ENCODE measurements around the gene MYH7. TPM values are rescaled to one million over a fixed set of nuclear protein-coding genes. Genes with fewer than 3 reads are reported as not detected.
"Not testable (repeated sequence)": the region's sequence is repeated elsewhere in the genome, so short reads cannot be mapped to it uniquely, and the experiment has no call there.

MYH7 gene
- total RNA-seq, 2 experiments from 2014 or later = not detected

DNA sequence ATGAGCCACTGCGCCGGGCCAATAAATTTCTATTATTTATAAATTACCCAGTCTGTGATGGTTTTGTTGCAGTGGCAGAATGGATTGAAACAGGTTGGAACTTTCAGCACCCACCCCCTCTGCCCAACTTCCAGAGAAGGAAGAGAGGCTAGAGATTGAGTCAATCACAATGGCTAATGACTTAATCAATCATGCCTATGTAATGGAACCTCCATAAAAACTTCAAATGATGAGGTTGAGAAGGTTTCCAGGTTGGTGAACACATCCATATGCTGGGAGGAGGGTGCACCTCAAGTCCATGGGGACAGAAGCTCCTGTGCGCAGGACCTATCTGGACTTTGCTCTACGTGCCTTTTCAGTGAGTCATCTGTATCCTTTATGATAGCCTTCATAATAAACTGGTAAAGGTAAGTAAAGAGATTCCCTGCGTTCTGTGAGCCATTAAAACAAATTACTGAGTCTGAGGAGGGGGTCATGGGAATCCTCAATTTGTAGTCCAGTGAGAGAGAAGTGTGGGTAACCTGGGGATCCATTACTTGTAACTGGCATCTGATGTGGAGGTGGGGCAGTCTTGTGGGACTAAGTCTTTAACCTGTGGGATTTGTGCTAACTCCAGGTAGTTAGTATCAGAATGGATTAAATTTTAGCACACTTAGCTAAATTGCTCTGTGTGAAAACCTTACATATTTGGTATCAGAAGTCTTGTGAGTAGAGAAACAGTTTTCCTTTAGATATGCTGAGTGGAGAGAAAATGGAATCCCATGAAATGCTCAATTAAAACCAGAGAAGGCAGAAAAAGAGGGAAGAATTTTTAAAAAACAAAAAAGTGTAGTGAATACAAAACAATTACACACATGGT, 22.4 kb upstream of the MYH7 start:
- H3K9me3 Mint-ChIP-seq = no peaks in the 10 kb centered on the region
- H3K36me3 Mint-ChIP-seq (ENCODE audit: low read depth) = no peaks in the 10 kb centered on the region
- CTCF ChIA-PET = interaction anchor here (1.1 to 1.7 kb wide), 2 partner anchors 11 to 102 kb away, joined by 3 to 7 read pairs; no protein-coding TSS in a partner anchor
- H3K4me3 Mint-ChIP-seq = no peak overlapping the region
- ATAC-seq = no peak
- no peak overlapping the region for H3K27ac Mint-ChIP-seq
- H3K4me1 Mint-ChIP-seq (ENCODE audit: low read depth) = no peaks in the 10 kb centered on the region
- H3K27me3 Mint-ChIP-seq = peaks cover 23% of the 10 kb centered on the region
- no peak for DNase-seq
- POLR2A ChIA-PET = no interaction called here
- intact Hi-C loops (cut with micrococcal nuclease) = no loop called here
- TF ChIP-seq, protein P1, sequence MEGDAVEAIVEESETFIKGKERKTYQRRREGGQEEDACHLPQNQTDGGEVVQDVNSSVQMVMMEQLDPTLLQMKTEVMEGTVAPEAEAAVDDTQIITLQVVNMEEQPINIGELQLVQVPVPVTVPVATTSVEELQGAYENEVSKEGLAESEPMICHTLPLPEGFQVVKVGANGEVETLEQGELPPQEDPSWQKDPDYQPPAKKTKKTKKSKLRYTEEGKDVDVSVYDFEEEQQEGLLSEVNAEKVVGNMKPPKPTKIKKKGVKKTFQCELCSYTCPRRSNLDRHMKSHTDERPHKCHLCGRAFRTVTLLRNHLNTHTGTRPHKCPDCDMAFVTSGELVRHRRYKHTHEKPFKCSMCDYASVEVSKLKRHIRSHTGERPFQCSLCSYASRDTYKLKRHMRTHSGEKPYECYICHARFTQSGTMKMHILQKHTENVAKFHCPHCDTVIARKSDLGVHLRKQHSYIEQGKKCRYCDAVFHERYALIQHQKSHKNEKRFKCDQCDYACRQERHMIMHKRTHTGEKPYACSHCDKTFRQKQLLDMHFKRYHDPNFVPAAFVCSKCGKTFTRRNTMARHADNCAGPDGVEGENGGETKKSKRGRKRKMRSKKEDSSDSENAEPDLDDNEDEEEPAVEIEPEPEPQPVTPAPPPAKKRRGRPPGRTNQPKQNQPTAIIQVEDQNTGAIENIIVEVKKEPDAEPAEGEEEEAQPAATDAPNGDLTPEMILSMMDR (IDR thresholded peaks at IDR 0.05) = no peak

DNA sequence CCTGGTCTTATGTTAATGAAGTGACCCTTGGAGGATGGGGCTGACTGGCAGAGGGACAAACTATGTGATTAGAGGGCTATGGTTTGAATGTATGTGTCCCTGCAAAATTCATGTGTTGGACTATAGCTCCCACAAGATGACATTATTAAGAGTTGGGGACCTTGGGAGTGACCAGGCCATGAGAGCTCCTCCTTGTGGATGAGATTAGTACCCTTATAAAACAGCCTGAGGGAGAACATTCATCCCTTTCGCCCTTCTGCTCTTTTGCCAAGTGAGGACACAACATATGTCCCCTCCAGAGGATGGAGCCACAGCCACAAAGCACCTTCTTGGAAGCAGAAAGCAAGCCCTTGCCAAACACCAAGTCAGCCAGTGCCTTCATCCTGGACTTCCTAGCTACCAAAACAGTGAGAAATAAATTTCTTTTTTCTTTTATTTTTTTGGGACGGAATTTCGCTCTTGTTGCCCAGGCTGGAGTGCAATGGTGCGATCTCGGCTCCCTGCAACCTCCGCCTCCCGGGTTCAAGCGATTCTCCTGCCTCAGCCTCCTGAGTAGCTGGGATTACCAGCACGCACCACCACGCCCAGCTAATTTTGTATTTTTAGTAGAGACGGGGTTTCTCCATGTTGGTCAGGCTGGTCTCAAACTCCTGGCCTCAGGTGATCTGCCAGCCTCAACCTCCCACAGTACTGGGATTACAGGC, 21.6 kb upstream of the MYH7 start:
- CTCF ChIA-PET = interaction anchor here (0.7 to 1.7 kb wide), 6 partner anchors 9 to 170 kb away, joined by 3 to 7 read pairs (median 4); partner anchors contain the start of gene PABPN1
- H3K4me3 Mint-ChIP-seq, POLR2A ChIA-PET: not testable (repeated sequence)

DNA sequence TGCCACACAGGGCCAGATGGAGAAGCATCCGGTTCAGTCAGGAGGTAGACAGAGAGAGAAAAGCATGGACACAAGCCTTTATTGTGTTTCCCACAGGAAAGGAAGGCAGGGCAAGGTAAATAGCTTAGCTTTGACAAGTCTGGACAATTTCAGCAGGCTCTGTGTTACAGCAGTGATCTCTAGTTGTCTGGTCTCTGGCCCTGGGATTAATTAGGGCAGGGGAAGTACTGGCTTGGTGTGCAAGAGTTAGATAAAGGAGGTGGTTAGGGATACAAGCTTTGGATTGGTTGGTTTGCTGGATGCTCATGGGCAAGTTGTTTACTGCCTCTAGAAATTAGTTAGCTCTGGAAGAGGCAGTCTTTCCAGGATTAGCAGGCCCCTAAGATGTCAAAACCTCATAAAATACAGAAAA, 19.0 kb upstream of the MYH7 start:
- intact Hi-C loops (cut with micrococcal nuclease) = no loop called here
- Mint-ChIP-seq H3K9me3 (no peaks in the 10 kb centered on the region), H3K4me3 (no peak overlapping the region), H3K4me1 (ENCODE audit: low read depth) (no peaks in the 10 kb centered on the region), H3K36me3 (ENCODE audit: low read depth) (no peaks in the 10 kb centered on the region), H3K27me3 (peaks cover 27% of the 10 kb centered on the region), H3K27ac (no peak overlapping the region)
- DNase-seq (no peak), ATAC-seq (no peak)
- CTCF ChIA-PET = interaction anchor here (2.0 kb wide), 1 partner anchor 74 kb away, joined by 5 read pairs; no protein-coding TSS in a partner anchor
- POLR2A ChIA-PET = no interaction called here
- TF ChIP-seq, protein P1 (IDR thresholded peaks at IDR 0.05) = no peak

More for the DNA sequence above, 21.6 kb upstream of the MYH7 start:
- ATAC-seq; H3K36me3 Mint-ChIP-seq (ENCODE audit: low read depth); H3K9me3 Mint-ChIP-seq; H3K27ac Mint-ChIP-seq; H3K4me1 Mint-ChIP-seq (ENCODE audit: low read depth); DNase-seq; intact Hi-C loops (cut with micrococcal nuclease): not testable (repeated sequence)
- peaks cover 23% of the 10 kb centered on the region for H3K27me3 Mint-ChIP-seq

DNA sequence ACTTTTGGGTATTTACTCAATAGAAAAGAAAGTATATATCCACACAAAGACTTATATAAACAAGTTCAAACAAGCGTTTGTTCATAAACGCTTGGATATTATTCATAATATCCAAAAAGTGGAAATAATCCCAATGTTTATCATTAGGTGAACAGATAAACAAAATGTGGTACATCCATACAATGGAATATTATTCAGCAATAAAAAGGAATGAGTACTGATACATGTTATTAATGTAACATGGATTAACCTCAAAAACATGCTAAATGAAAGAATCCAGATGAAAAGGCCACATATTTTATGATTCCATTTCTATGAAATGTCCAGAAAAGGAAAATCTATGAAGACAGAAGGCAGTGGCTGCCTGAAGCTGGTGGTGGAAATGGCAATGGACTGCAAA, 16.8 kb upstream of the MYH7 start:
- ChIA-PET CTCF (interaction anchor here (1.4 to 2.0 kb wide), 3 partner anchors 28 to 73 kb away, joined by 3 to 5 read pairs (median 3); no protein-coding TSS in a partner anchor), POLR2A (no interaction called here)

DNA sequence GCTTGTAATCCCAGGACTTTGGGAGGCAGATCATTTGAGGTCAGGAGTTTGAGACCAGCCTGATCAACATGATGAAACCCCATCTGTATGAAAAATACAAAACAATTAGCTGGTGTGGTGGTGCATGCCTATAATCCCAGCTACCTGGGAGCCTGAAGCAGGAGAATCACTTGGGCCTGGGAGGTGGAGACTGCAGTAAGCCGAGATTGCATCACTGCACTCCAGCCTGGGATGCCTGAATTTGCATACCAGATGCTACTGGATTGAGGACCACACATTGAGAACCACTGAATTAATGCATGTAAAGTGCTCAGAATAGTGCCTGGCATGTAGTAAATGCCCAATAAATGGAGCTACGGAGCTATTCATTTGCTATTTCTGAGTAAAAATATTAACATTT, 14.9 kb upstream of the MYH7 start:
- no peak overlapping the region for H3K27ac Mint-ChIP-seq
- no peaks in the 10 kb centered on the region for H3K36me3 Mint-ChIP-seq (ENCODE audit: low read depth)
- H3K27me3 Mint-ChIP-seq = peaks cover 19% of the 10 kb centered on the region
- no peak overlapping the region for H3K4me3 Mint-ChIP-seq
- no peaks in the 10 kb centered on the region for H3K4me1 Mint-ChIP-seq (ENCODE audit: low read depth)
- intact Hi-C loops (cut with micrococcal nuclease) = no loop called here
- ATAC-seq = no peak
- TF ChIP-seq, protein P1 (IDR thresholded peaks at IDR 0.05) = no peak
- H3K9me3 Mint-ChIP-seq = no peaks in the 10 kb centered on the region
- no peak for DNase-seq
- ChIA-PET CTCF (interaction anchor here (0.9 kb wide), 1 partner anchor 70 kb away, joined by 5 read pairs; no protein-coding TSS in a partner anchor), POLR2A (interaction anchor here (0.9 to 1.2 kb wide), 2 partner anchors 16 to 26 kb away, joined by 3 read pairs; no protein-coding TSS in a partner anchor)

More for the DNA sequence above, 16.8 kb upstream of the MYH7 start:
- Mint-ChIP-seq H3K27me3 (peaks cover 25% of the 10 kb centered on the region), H3K36me3 (ENCODE audit: low read depth) (no peaks in the 10 kb centered on the region), H3K27ac (no peak overlapping the region), H3K4me3 (no peak overlapping the region), H3K4me1 (ENCODE audit: low read depth) (no peaks in the 10 kb centered on the region), H3K9me3 (no peaks in the 10 kb centered on the region)
- intact Hi-C loops (cut with micrococcal nuclease) = no loop called here
- TF ChIP-seq, protein P1 (IDR thresholded peaks at IDR 0.05) = no peak
- DNase-seq (no peak), ATAC-seq (no peak)
